Skeletal muscle tissue (tissue), 4 donors: ENCODE measurements around the gene CHMP4B. TPM values are rescaled to one million over a fixed set of nuclear protein-coding genes. Genes with fewer than 3 reads are reported as not detected.

Source experiments
- H3K27ac ChIP-seq: one replicate; pipeline ENCODE4 v1.7.0; 2013; ENCODE audit warnings: mild to moderate bottlenecking, low read depth, low read length, inconsistent platforms
- H3K27me3 ChIP-seq, 3 donors: one replicate each; pipeline ENCODE4 v1.7.0; 2013; ENCODE audit warnings: low read length in 3 of 3; ENCODE audit not compliant: control insufficient read depth in 3 of 3, insufficient read depth in 3 of 3
- H3K36me3 ChIP-seq, 3 donors: one replicate each; pipeline ENCODE4 v1.7.0; 2013; ENCODE audit warnings: low read length in 3 of 3; ENCODE audit not compliant: control insufficient read depth in 3 of 3, insufficient read depth in 3 of 3
- H3K4me1 ChIP-seq, 3 donors: one replicate each; pipeline ENCODE4 v1.7.0; 2013; ENCODE audit warnings: low read length in 3 of 3, mild to moderate bottlenecking in 3 of 3; ENCODE audit not compliant: control insufficient read depth in 3 of 3, insufficient read depth in 3 of 3
- H3K4me3 ChIP-seq, 3 donors: one replicate each; pipeline ENCODE4 v1.7.0; 2013; ENCODE audit warnings: low read length in 3 of 3
- H3K9ac ChIP-seq, 3 donors: one replicate each; pipeline ENCODE4 v1.7.0; 2013; ENCODE audit warnings: low read length in 3 of 3, mild to moderate bottlenecking in 3 of 3, moderate library complexity in 2 of 3, low read depth in 1 of 3
- H3K9me3 ChIP-seq, 3 donors: one replicate each; pipeline ENCODE4 v1.7.0; 2013; ENCODE audit warnings: low read length in 3 of 3; ENCODE audit not compliant: control insufficient read depth in 3 of 3
- total RNA-seq: library from RNA; depleted of rRNA; stranded (reverse); fragments of >200 nt; gene quantifications from one replicate; pipeline ENCODE4 v1.2.3, GENCODE V29; 2014
- donor health status: Osteomylitis.

The CHMP4B gene
- total RNA-seq, 1 donor from 2014 or later: 24.0 TPM

- no peak overlapping the region for H3K4me3 ChIP-seq
- no peak overlapping the region for H3K27ac ChIP-seq
- peaks cover 2 to 4% (median 3%) of the 10 kb centered on the region in 3 donors for H3K9me3 ChIP-seq
- no peaks in the 10 kb centered on the region for H3K4me1 ChIP-seq
- peaks cover 0 to 3% (median 0%) of the 10 kb centered on the region in 3 donors for H3K27me3 ChIP-seq
- H3K9ac ChIP-seq: no peak overlapping the region
- no peaks in the 10 kb centered on the region for H3K36me3 ChIP-seq
These were observed 69.2 kb downstream of the CHMP4B start for GRCh38 chr20:33880396-33880795.

DNA sequence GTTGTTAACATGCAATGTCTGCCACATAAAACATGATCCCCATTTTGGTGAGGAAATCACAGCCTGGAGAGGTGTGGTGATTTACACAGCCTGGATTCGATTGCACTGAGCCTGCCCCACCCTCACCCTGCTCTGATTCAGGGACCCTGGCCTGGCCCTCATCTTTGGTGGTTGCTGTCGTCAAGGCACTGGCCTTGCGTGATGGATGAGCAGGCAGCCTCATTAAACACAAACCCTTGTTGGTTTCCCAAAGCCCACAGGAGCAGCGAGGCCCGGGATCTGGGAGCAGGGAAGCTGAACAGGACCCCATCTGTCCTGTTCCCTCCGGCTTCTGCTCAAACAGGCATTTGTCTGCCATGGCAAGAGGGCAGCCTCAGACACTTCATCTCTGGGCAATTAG is 70.8 kb downstream of the CHMP4B start:
- Histone ChIP-seq H3K4me3 (no peak overlapping the region), H3K36me3 (no peaks in the 10 kb centered on the region), H3K4me1 (no peaks in the 10 kb centered on the region), H3K9ac (no peak overlapping the region), H3K9me3 (peaks cover 2 to 4% (median 3%) of the 10 kb centered on the region in 3 donors), H3K27me3 (peaks cover 0 to 3% (median 0%) of the 10 kb centered on the region in 3 donors), H3K27ac (no peak overlapping the region)

GRCh38 chr20:33882481-33882880 is 71.3 kb downstream of the CHMP4B start:
- Histone ChIP-seq H3K27ac (no peak overlapping the region), H3K27me3 (peaks cover 0 to 3% (median 0%) of the 10 kb centered on the region in 3 donors), H3K9me3 (peaks cover 2 to 4% (median 3%) of the 10 kb centered on the region in 3 donors), H3K36me3 (no peaks in the 10 kb centered on the region), H3K9ac (no peak overlapping the region), H3K4me3 (no peak overlapping the region), H3K4me1 (no peaks in the 10 kb centered on the region)

GRCh38 chr20:33883164-33883563 is 72.0 kb downstream of the CHMP4B start:
- Histone ChIP-seq H3K4me3 (no peak overlapping the region), H3K9ac (no peak overlapping the region), H3K9me3 (peaks cover 2 to 4% (median 3%) of the 10 kb centered on the region in 3 donors), H3K36me3 (no peaks in the 10 kb centered on the region), H3K27ac (no peak overlapping the region), H3K27me3 (peaks cover 0 to 3% (median 0%) of the 10 kb centered on the region in 3 donors), H3K4me1 (no peaks in the 10 kb centered on the region)

- H3K4me1 ChIP-seq: no peaks in the 10 kb centered on the region
- H3K4me3 ChIP-seq: no peak overlapping the region
- peaks cover 0 to 3% (median 0%) of the 10 kb centered on the region in 3 donors for H3K27me3 ChIP-seq
- no peaks in the 10 kb centered on the region for H3K9me3 ChIP-seq
- H3K36me3 ChIP-seq: no peaks in the 10 kb centered on the region
- H3K9ac ChIP-seq: no peak overlapping the region
- no peak overlapping the region for H3K27ac ChIP-seq
These were observed 73.5 kb downstream of the CHMP4B start for GRCh38 chr20:33884633-33885032.

GRCh38 chr20:33889312-33889711 is 78.2 kb downstream of the CHMP4B start:
- Histone ChIP-seq H3K4me3 (no peak overlapping the region), H3K36me3 (no peaks in the 10 kb centered on the region), H3K27me3 (no peaks in the 10 kb centered on the region), H3K4me1 (no peaks in the 10 kb centered on the region), H3K27ac (no peak overlapping the region), H3K9me3 (no peaks in the 10 kb centered on the region), H3K9ac (no peak overlapping the region)

- no peak overlapping the region for H3K27ac ChIP-seq
- no peaks in the 10 kb centered on the region for H3K9me3 ChIP-seq
- no peak overlapping the region for H3K9ac ChIP-seq
- no peaks in the 10 kb centered on the region for H3K27me3 ChIP-seq
- no peak overlapping the region for H3K4me3 ChIP-seq
- no peaks in the 10 kb centered on the region for H3K36me3 ChIP-seq
- H3K4me1 ChIP-seq: no peaks in the 10 kb centered on the region
These were observed 79.4 kb downstream of the CHMP4B start for GRCh38 chr20:33890557-33890956.

DNA sequence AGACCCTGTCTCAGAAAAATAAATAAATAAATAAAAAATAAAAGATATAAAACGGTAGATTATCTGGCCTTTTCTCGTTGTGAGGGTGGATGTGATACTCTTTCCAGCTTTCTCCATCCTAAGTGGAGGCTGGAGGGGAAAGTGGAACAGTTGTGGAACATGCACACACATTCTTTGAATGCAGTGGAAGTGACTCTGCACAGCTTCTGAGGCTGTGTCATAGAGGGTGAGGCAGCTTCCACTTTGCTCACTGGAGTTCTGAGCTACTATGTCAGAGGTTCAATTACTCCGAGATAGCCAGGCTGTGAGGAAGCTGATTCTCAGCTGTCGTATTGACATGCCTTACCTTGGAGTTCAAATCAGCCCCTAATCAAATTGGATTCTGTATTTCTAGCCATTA is 82.2 kb downstream of the CHMP4B start:
- Histone ChIP-seq H3K36me3 (no peaks in the 10 kb centered on the region), H3K9me3 (no peaks in the 10 kb centered on the region), H3K27ac (no peak overlapping the region), H3K9ac (no peak overlapping the region), H3K4me3 (no peak overlapping the region), H3K4me1 (no peaks in the 10 kb centered on the region), H3K27me3 (peaks cover 0 to 4% (median 0%) of the 10 kb centered on the region in 3 donors)

- Histone ChIP-seq H3K36me3 (no peaks in the 10 kb centered on the region), H3K9me3 (no peaks in the 10 kb centered on the region), H3K9ac (no peak overlapping the region), H3K4me1 (no peaks in the 10 kb centered on the region), H3K27me3 (peaks cover 0 to 8% (median 0%) of the 10 kb centered on the region in 3 donors), H3K4me3 (no peak overlapping the region), H3K27ac (no peak overlapping the region)
These were observed 83.7 kb downstream of the CHMP4B start for GRCh38 chr20:33894798-33895197.

DNA sequence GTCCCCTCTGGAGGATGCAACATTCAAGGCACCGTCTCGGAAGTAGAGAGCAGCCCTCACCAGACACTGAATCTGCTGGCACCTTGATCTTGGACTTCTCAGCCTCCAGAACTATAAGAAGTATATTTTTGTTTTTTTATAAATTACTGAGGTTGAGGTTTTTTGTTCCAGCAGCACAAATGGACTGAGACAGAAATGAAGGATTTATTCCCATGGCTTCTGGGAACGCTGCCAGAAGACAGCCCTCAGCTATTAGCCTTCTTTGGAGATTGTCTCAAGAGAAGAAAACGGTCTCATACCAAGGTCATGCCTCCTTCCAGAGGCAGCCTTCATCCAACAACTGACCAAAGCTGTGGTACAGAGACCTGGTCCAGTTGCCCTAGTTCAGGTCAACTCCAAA is 85.4 kb downstream of the CHMP4B start:
- H3K4me3 ChIP-seq: no peak overlapping the region
- H3K9ac ChIP-seq: no peak overlapping the region
- peaks cover 6 to 18% (median 9%) of the 10 kb centered on the region in 3 donors for H3K27me3 ChIP-seq
- H3K4me1 ChIP-seq: no peaks in the 10 kb centered on the region
- H3K27ac ChIP-seq: no peak overlapping the region
- no peaks in the 10 kb centered on the region for H3K9me3 ChIP-seq
- H3K36me3 ChIP-seq: no peaks in the 10 kb centered on the region
